ENCODE results near the gene KCTD14. TPM values are rescaled to one million over a fixed set of nuclear protein-coding genes. Genes with fewer than 3 reads are reported as not detected.

The KCTD14 gene
- total RNA-seq, 3 donors from 2014 or later (not counting 1 experiment from before 2014, with no cell fraction given): 0.28 to 0.32 TPM; not detected in 1

- Mint-ChIP-seq H3K36me3 (no peaks in the 10 kb centered on the region), H3K27ac (no peak overlapping the region), H3K9me3 (no peaks in the 10 kb centered on the region), H3K4me1 (no peaks in the 10 kb centered on the region), H3K27me3 (ENCODE audit: low read depth in 2 of 2) (peaks cover 0 to 2% of the 10 kb centered on the region in 2 donors), H3K4me3 (no peak overlapping the region)
- intact Hi-C loops (cut with micrococcal nuclease): no loop called here
- DNase-seq (no peak), ATAC-seq (no peak)
- TF ChIP-seq, protein P1, sequence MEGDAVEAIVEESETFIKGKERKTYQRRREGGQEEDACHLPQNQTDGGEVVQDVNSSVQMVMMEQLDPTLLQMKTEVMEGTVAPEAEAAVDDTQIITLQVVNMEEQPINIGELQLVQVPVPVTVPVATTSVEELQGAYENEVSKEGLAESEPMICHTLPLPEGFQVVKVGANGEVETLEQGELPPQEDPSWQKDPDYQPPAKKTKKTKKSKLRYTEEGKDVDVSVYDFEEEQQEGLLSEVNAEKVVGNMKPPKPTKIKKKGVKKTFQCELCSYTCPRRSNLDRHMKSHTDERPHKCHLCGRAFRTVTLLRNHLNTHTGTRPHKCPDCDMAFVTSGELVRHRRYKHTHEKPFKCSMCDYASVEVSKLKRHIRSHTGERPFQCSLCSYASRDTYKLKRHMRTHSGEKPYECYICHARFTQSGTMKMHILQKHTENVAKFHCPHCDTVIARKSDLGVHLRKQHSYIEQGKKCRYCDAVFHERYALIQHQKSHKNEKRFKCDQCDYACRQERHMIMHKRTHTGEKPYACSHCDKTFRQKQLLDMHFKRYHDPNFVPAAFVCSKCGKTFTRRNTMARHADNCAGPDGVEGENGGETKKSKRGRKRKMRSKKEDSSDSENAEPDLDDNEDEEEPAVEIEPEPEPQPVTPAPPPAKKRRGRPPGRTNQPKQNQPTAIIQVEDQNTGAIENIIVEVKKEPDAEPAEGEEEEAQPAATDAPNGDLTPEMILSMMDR (IDR thresholded peaks at IDR 0.05): no peak
- H3K27ac ChIP-seq (ENCODE audit: low read length): no peak overlapping the region
- no peaks in the 10 kb centered on the region for H3K9me3 ChIP-seq (ENCODE audit: control insufficient read depth, insufficient read depth, low read length)
- H3K27me3 ChIP-seq (ENCODE audit: control insufficient read depth, insufficient read depth, low read length): no peaks in the 10 kb centered on the region
- H3K4me1 ChIP-seq (ENCODE audit: control insufficient read depth, insufficient read depth, low read length): no peaks in the 10 kb centered on the region
- 97% methylated on average over 2 of the region's 2 CpGs for WGBS (ENCODE audit: insufficient coverage)
- H3K4me3 ChIP-seq (ENCODE audit: low read length): no peak overlapping the region
- no peaks in the 10 kb centered on the region for H3K36me3 ChIP-seq (ENCODE audit: control insufficient read depth, insufficient read depth, low read length)
Measured at GRCh38 chr11:78011301-78011700, 11.8 kb downstream of the KCTD14 start.

DNA sequence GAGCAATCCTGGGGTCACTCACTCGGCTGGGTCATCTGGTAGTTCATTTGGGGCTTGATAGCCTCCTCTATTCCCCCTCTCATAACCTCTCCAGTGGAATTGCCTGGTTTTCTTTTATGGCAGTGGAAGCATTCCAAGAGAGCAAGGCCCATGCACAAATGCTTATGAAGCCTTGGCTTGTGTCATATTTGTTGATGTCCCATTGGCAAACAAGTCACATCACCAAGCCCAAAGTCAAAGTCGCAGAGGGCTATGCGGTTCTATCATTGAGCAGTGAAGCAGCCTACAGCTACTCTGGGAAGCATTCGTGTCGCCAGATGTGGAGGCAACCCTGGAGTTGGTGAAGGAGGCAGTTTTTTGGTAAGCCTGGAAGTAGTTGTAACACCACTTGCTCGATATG lies 12.3 kb downstream of the KCTD14 start:
- no peaks in the 10 kb centered on the region for H3K36me3 Mint-ChIP-seq
- no peak overlapping the region for H3K27ac ChIP-seq (ENCODE audit: low read length)
- H3K36me3 ChIP-seq (ENCODE audit: control insufficient read depth, insufficient read depth, low read length): no peaks in the 10 kb centered on the region
- no peak for DNase-seq
- TF ChIP-seq, protein P1 (IDR thresholded peaks at IDR 0.05): no peak
- H3K27me3 Mint-ChIP-seq (ENCODE audit: low read depth in 2 of 2): peaks cover 0 to 2% of the 10 kb centered on the region in 2 donors
- no peak overlapping the region for H3K27ac Mint-ChIP-seq
- no peak overlapping the region for H3K4me3 Mint-ChIP-seq
- intact Hi-C loops (cut with micrococcal nuclease): no loop called here
- WGBS (ENCODE audit: insufficient coverage): 87% methylated on average over 6 of the region's 6 CpGs
- no peaks in the 10 kb centered on the region for H3K4me1 Mint-ChIP-seq
- no peaks in the 10 kb centered on the region for H3K27me3 ChIP-seq (ENCODE audit: control insufficient read depth, insufficient read depth, low read length)
- no peaks in the 10 kb centered on the region for H3K4me1 ChIP-seq (ENCODE audit: control insufficient read depth, insufficient read depth, low read length)
- no peak for ATAC-seq
- H3K9me3 Mint-ChIP-seq: no peaks in the 10 kb centered on the region
- no peak overlapping the region for H3K4me3 ChIP-seq (ENCODE audit: low read length)
- no peaks in the 10 kb centered on the region for H3K9me3 ChIP-seq (ENCODE audit: control insufficient read depth, insufficient read depth, low read length)

GRCh38 chr11:78010304-78010703 lies 12.8 kb downstream of the KCTD14 start:
- DNase-seq: no peak
- H3K27ac ChIP-seq (ENCODE audit: low read length): no peak overlapping the region
- Mint-ChIP-seq H3K4me3 (no peak overlapping the region), H3K27me3 (ENCODE audit: low read depth in 2 of 2) (peaks cover 0 to 2% of the 10 kb centered on the region in 2 donors), H3K9me3 (no peaks in the 10 kb centered on the region), H3K4me1 (no peaks in the 10 kb centered on the region), H3K27ac (no peak overlapping the region), H3K36me3 (no peaks in the 10 kb centered on the region)
- WGBS (ENCODE audit: insufficient coverage): no CpG with 5 or more reads among the region's 1 CpG
- no peak for ATAC-seq
- TF ChIP-seq, protein P1 (IDR thresholded peaks at IDR 0.05): no peak
- H3K9me3 ChIP-seq (ENCODE audit: control insufficient read depth, insufficient read depth, low read length): no peaks in the 10 kb centered on the region
- intact Hi-C loops (cut with micrococcal nuclease): no loop called here
- no peaks in the 10 kb centered on the region for H3K4me1 ChIP-seq (ENCODE audit: control insufficient read depth, insufficient read depth, low read length)
- no peaks in the 10 kb centered on the region for H3K27me3 ChIP-seq (ENCODE audit: control insufficient read depth, insufficient read depth, low read length)
- no peaks in the 10 kb centered on the region for H3K36me3 ChIP-seq (ENCODE audit: control insufficient read depth, insufficient read depth, low read length)
- no peak overlapping the region for H3K4me3 ChIP-seq (ENCODE audit: low read length)

- H3K27me3 Mint-ChIP-seq (ENCODE audit: low read depth in 2 of 2): peaks cover 0 to 2% of the 10 kb centered on the region in 2 donors
- Histone ChIP-seq H3K36me3 (ENCODE audit: control insufficient read depth, insufficient read depth, low read length) (no peaks in the 10 kb centered on the region), H3K9me3 (ENCODE audit: control insufficient read depth, insufficient read depth, low read length) (no peaks in the 10 kb centered on the region), H3K4me3 (ENCODE audit: low read length) (no peak overlapping the region), H3K4me1 (ENCODE audit: control insufficient read depth, insufficient read depth, low read length) (no peaks in the 10 kb centered on the region), H3K27ac (ENCODE audit: low read length) (no peak overlapping the region), H3K27me3 (ENCODE audit: control insufficient read depth, insufficient read depth, low read length) (no peaks in the 10 kb centered on the region)
- no peaks in the 10 kb centered on the region for H3K9me3 Mint-ChIP-seq
- intact Hi-C loops (cut with micrococcal nuclease): no loop called here
- H3K36me3 Mint-ChIP-seq: no peaks in the 10 kb centered on the region
- no peak overlapping the region for H3K27ac Mint-ChIP-seq
- WGBS (ENCODE audit: insufficient coverage): 96% methylated on average over 2 of the region's 2 CpGs
- no peaks in the 10 kb centered on the region for H3K4me1 Mint-ChIP-seq
- DNase-seq (no peak), ATAC-seq (no peak)
- TF ChIP-seq, protein P1 (IDR thresholded peaks at IDR 0.05): no peak
- no peak overlapping the region for H3K4me3 Mint-ChIP-seq
Measured at GRCh38 chr11:78009062-78009461, 14.0 kb downstream of the KCTD14 start.
